ENCODE data around the gene CCT6B.

The CCT6B gene

GRCh38 chr17:34883106-34884000 lies 77.9 kb downstream of the CCT6B start:
- no peak for DNase-seq

GRCh38 chr17:34879146-34879545 lies 82.1 kb downstream of the CCT6B start:
- no peak for DNase-seq
